Neural cell (in vitro differentiated cells): ENCODE results near the gene MTOR. TPM values are rescaled to one million over a fixed set of nuclear protein-coding genes. Genes with fewer than 3 reads are reported as not detected.

ENCODE experiments used
- H2AFZ ChIP-seq: fragments of 200-600, 300-800 bp; sonication (generic), shearing (Covaris generic); 2 replicates; pipeline ENCODE4 v1.6.0; 2014; ENCODE audit warnings: low read depth, mild to moderate bottlenecking, antibody characterized with exemption, low read length, moderate library complexity
- H3F3A ChIP-seq: fragments of 200-600 bp; shearing (Covaris generic); 2 replicates; pipeline ENCODE4 v1.6.1; 2016; ENCODE audit warnings: mild to moderate bottlenecking, moderate library complexity, mixed read lengths, antibody characterized with exemption, low read length; ENCODE audit not compliant: insufficient read depth, poor library complexity, severe bottlenecking
- H3K27ac ChIP-seq: fragments of 200-600, 300-800 bp; sonication (generic), shearing (Covaris generic); 2 replicates; pipeline ENCODE4 v1.5.1; 2014; ENCODE audit warnings: mild to moderate bottlenecking, low read length, moderate library complexity
- H3K27me3 ChIP-seq: fragments of 300-800, 200-600 bp; sonication (generic), shearing (Covaris generic); 2 replicates; pipeline ENCODE4 v1.6.0; 2014; ENCODE audit warnings: mild to moderate bottlenecking, low read depth, low read length, moderate library complexity; ENCODE audit not compliant: insufficient read depth
- H3K36me3 ChIP-seq: fragments of 300-800, 200-600 bp; sonication (generic), shearing (Covaris generic); 2 replicates; pipeline ENCODE4 v1.5.1; 2014; ENCODE audit warnings: mild to moderate bottlenecking, antibody characterized with exemption, low read length, moderate library complexity; ENCODE audit not compliant: insufficient read depth
- H3K4me2 ChIP-seq: fragments of 300-800, 200-600 bp; sonication (generic), shearing (Covaris generic); 2 replicates; pipeline ENCODE4 v1.6.0; 2014; ENCODE audit warnings: mild to moderate bottlenecking, low read length
- H3K4me3 ChIP-seq: fragments of 300-800, 200-600 bp; sonication (generic), shearing (Covaris generic); 2 replicates; pipeline ENCODE4 v1.5.1; 2014; ENCODE audit warnings: mild to moderate bottlenecking, low read length, moderate library complexity
- H3K79me2 ChIP-seq: fragments of 200-600 bp; shearing (Covaris generic); replicated peaks from 2 replicates; pipeline ENCODE4 v1.6.0; 2014; ENCODE audit warnings: mild to moderate bottlenecking, low read length, moderate library complexity; ENCODE audit not compliant: insufficient read depth
- H3K9ac ChIP-seq: fragments of 300-800, 200-600 bp; sonication (generic), shearing (Covaris generic); 2 replicates; pipeline ENCODE4 v1.6.1; 2016; ENCODE audit warnings: mild to moderate bottlenecking, low read length, mixed read lengths
- H3K9me2 ChIP-seq: fragments of 200-600 bp; shearing (Covaris generic); 2 replicates; pipeline ENCODE4 v1.6.1; 2016; ENCODE audit warnings: mild to moderate bottlenecking, low read length, mixed read lengths; ENCODE audit not compliant: insufficient read depth
- H3K9me3 ChIP-seq: fragments of 200-600, 300-800 bp; sonication (generic), shearing (Covaris generic); 2 replicates; pipeline ENCODE4 v1.6.1; 2016; ENCODE audit warnings: mild to moderate bottlenecking, mixed run types, low read length, moderate library complexity, mixed read lengths
- H4K20me1 ChIP-seq: fragments of 200-600 bp; shearing (Covaris generic); 2 replicates; pipeline ENCODE4 v1.6.1; 2016; ENCODE audit warnings: mild to moderate bottlenecking, mixed run types; ENCODE audit not compliant: insufficient read depth
- EP300 ChIP-seq: fragments of 450-650 bp; conservative IDR thresholded peaks from 2 replicates; pipeline ENCODE4 v1.6.1; 2014; ENCODE audit warnings: antibody characterized with exemption, mild to moderate bottlenecking, moderate library complexity; ENCODE audit not compliant: poor library complexity, severe bottlenecking
- EZH2 ChIP-seq: fragments of 200-600, 300-800 bp; shearing (Covaris generic), sonication (generic); IDR thresholded peaks from 2 replicates; pipeline ENCODE4 v1.6.1; 2014; ENCODE audit warnings: antibody characterized with exemption, low read length, borderline replicate concordance, mild to moderate bottlenecking; ENCODE audit not compliant: insufficient read depth, poor library complexity, severe bottlenecking
- MXI1 ChIP-seq: fragments of 450-650 bp; conservative IDR thresholded peaks from 2 replicates; pipeline ENCODE4 v1.6.1; 2014; ENCODE audit warnings: antibody characterized with exemption, mild to moderate bottlenecking; ENCODE audit not compliant: poor library complexity, severe bottlenecking
- POLR2AphosphoS5 ChIP-seq: IDR thresholded peaks from 2 replicates; pipeline ENCODE4 v1.6.1; 2012
- RAD21 ChIP-seq: fragments of 450-650 bp; conservative IDR thresholded peaks from 2 replicates; pipeline ENCODE4 v1.6.1; 2014; ENCODE audit warnings: antibody characterized with exemption, mild to moderate bottlenecking, moderate library complexity
- SMC3 ChIP-seq: fragments of 450-650 bp; conservative IDR thresholded peaks from 2 replicates; pipeline ENCODE4 v1.6.1; 2014; ENCODE audit warnings: antibody characterized with exemption, mild to moderate bottlenecking, moderate library complexity; ENCODE audit not compliant: poor library complexity
- TAF1 ChIP-seq: IDR thresholded peaks from 2 replicates; pipeline ENCODE4 v1.6.1; 2012; ENCODE audit warnings: low read depth
- polyA plus RNA-seq: library from polyadenylated mRNA; depleted of rRNA; stranded (reverse); fragments of >200 nt; gene quantifications from 2 replicates; pipeline ENCODE4 v1.2.3, GENCODE V29; 2014
- TF ChIP-seq, protein P1 (sequence below): IDR thresholded peaks from 2 replicates; pipeline ENCODE4 v1.6.1; 2012; ENCODE audit warnings: borderline replicate concordance
- TF ChIP-seq, protein P2 (sequence below): fragments of 450-650 bp; IDR thresholded peaks from 2 replicates; pipeline ENCODE4 v1.5.1; 2014; ENCODE audit warnings: antibody characterized with exemption, mild to moderate bottlenecking, moderate library complexity; ENCODE audit not compliant: poor library complexity, severe bottlenecking

The MTOR gene
- polyA plus RNA-seq, 1 donor from 2014 or later = 41.2 TPM

DNA sequence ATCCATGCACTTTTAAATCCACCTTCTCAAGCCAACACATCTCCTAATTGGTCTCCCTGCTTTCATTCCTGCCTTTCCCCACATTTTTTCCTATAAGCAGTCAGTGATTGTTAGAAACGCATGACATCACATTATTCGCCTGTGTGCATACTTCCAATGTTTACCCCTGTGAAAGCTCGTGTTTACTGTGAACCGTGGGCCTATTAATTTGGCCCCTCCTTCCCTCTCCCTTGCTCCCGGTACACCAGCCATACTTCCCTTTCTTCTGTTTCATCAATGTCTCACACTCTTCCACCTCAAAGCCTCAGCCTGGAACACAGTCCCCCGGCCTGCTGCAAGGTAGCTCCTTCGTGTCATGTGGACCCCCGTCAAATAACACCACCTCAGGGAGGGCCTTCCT is 9.1 kb downstream of the MTOR start:
- H3K4me2 ChIP-seq = no peak overlapping the region
- no peak overlapping the region for H3K9ac ChIP-seq
- H3K79me2 ChIP-seq = no peaks in the 10 kb centered on the region
- H3K36me3 ChIP-seq = no peaks in the 10 kb centered on the region
- H3K27me3 ChIP-seq = no peaks in the 10 kb centered on the region
- H4K20me1 ChIP-seq = no peaks in the 10 kb centered on the region
- no peaks in the 10 kb centered on the region for H3F3A ChIP-seq
- H2AFZ ChIP-seq = no peak overlapping the region
- H3K27ac ChIP-seq = no peak overlapping the region
- H3K9me2 ChIP-seq = no peaks in the 10 kb centered on the region
- TF ChIP-seq MXI1 (no peak), EP300 (no peak), POLR2AphosphoS5 (no peak), SMC3 (no peak), RAD21 (no peak), EZH2 (no peak), TAF1 (no peak)
- TF ChIP-seq, protein P1, sequence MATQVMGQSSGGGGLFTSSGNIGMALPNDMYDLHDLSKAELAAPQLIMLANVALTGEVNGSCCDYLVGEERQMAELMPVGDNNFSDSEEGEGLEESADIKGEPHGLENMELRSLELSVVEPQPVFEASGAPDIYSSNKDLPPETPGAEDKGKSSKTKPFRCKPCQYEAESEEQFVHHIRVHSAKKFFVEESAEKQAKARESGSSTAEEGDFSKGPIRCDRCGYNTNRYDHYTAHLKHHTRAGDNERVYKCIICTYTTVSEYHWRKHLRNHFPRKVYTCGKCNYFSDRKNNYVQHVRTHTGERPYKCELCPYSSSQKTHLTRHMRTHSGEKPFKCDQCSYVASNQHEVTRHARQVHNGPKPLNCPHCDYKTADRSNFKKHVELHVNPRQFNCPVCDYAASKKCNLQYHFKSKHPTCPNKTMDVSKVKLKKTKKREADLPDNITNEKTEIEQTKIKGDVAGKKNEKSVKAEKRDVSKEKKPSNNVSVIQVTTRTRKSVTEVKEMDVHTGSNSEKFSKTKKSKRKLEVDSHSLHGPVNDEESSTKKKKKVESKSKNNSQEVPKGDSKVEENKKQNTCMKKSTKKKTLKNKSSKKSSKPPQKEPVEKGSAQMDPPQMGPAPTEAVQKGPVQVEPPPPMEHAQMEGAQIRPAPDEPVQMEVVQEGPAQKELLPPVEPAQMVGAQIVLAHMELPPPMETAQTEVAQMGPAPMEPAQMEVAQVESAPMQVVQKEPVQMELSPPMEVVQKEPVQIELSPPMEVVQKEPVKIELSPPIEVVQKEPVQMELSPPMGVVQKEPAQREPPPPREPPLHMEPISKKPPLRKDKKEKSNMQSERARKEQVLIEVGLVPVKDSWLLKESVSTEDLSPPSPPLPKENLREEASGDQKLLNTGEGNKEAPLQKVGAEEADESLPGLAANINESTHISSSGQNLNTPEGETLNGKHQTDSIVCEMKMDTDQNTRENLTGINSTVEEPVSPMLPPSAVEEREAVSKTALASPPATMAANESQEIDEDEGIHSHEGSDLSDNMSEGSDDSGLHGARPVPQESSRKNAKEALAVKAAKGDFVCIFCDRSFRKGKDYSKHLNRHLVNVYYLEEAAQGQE = no peak
- TF ChIP-seq, protein P2, sequence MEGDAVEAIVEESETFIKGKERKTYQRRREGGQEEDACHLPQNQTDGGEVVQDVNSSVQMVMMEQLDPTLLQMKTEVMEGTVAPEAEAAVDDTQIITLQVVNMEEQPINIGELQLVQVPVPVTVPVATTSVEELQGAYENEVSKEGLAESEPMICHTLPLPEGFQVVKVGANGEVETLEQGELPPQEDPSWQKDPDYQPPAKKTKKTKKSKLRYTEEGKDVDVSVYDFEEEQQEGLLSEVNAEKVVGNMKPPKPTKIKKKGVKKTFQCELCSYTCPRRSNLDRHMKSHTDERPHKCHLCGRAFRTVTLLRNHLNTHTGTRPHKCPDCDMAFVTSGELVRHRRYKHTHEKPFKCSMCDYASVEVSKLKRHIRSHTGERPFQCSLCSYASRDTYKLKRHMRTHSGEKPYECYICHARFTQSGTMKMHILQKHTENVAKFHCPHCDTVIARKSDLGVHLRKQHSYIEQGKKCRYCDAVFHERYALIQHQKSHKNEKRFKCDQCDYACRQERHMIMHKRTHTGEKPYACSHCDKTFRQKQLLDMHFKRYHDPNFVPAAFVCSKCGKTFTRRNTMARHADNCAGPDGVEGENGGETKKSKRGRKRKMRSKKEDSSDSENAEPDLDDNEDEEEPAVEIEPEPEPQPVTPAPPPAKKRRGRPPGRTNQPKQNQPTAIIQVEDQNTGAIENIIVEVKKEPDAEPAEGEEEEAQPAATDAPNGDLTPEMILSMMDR = no peak
- H3K4me3 ChIP-seq = no peak overlapping the region
- H3K9me3 ChIP-seq = no peaks in the 10 kb centered on the region

DNA sequence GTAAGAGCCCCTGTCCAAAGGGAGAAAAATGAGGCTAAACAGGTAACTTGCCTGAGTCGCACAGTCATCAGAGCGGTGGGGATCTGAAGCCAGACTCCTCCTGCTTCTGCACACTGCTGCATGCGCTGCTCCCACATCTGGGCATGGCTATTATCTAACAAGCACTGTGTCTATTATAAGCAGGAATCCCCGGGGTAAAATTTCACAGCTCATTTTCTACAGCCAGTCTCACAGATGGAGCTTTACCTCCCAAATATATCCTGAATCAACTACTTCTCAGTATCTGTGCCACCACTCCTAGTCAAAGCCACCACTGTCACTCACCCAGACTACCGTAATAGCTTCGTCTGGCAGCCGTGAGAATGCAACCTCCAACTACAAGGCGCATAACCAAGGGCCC is 9.8 kb downstream of the MTOR start:
- Histone ChIP-seq H3K4me3 (no peak overlapping the region), H3F3A (no peaks in the 10 kb centered on the region), H3K79me2 (no peaks in the 10 kb centered on the region), H4K20me1 (no peaks in the 10 kb centered on the region), H3K27me3 (no peaks in the 10 kb centered on the region), H2AFZ (no peak overlapping the region), H3K9ac (no peak overlapping the region), H3K36me3 (no peaks in the 10 kb centered on the region), H3K9me3 (no peaks in the 10 kb centered on the region), H3K9me2 (no peaks in the 10 kb centered on the region), H3K27ac (no peak overlapping the region), H3K4me2 (no peak overlapping the region)
- TF ChIP-seq, protein P2 = no peak
- TF ChIP-seq, protein P1 = no peak
- TF ChIP-seq EP300 (no peak), TAF1 (no peak), SMC3 (no peak)
